DMS153 (cell line): ENCODE measurements around the gene GSTT4.
"Not testable (repeated sequence)": the region's sequence is repeated elsewhere in the genome, so short reads cannot be mapped to it uniquely, and the experiment has no call there.

Source experiments
- DNase-seq: peaks from one replicate; lab custom pipeline; 2025; lab: John Stamatoyannopoulos, UW

GSTT4 gene

GRCh38 chr22:23952794-23953405, 52.4 kb downstream of the GSTT4 start:
- not testable (repeated sequence) for DNase-seq

GRCh38 chr22:23951383-23951782, 53.9 kb downstream of the GSTT4 start:
- DNase-seq: not testable (repeated sequence)

- not testable (repeated sequence) for DNase-seq
These were observed 55.5 kb downstream of the GSTT4 start for GRCh38 chr22:23949764-23950163.
